ENCODE results near the gene COQ10A. TPM values are rescaled to one million over a fixed set of nuclear protein-coding genes. Genes with fewer than 3 reads are reported as not detected.

COQ10A gene
- total RNA-seq, 4 donors from 2014 or later = 2.8 to 11.0 (median 5.8) TPM

DNA sequence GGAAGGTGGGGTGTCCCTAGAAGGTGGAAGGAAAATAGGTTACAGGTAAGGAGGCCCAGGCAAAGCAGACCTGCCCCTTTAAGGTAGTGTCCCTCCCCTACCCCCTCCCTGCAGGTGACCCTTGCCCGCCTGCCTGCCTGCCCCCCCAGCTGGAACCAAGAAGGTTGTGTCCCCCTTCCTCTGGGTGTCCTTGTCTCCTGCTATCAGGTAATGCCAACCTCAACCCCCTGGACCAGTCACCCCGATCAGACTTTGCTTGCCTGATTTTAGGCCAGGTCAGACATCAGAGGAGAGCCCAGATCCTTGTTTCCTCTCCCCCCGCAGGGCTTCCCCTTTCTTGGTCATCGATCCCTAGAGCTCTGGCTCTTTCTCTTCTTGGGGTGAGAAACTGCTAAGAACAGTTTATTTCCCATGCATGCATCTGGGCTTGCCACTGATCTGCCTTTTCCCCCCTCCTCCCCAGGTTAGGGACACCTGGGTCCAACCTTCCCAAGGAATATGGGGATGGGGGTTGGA lies 36.8 kb upstream of the COQ10A start, which contains the start of gene SLC39A5:
Gene SLC39A5, plus strand, starts transcription at position 136 of the 516 bp plus-strand sequence. CDS start 1,224 bp downstream, outside the sequence.
- 73 to 84% methylated on average over 4 of the region's 4 CpGs for WGBS, 2 donors
- no peak within 1 kb of the TSS for H3K4me3 ChIP-seq (ENCODE audit: low read depth, poor library complexity, severe bottlenecking)
- DNase-seq (ENCODE audit: low spot score in 2 of 2) = no peak
- intact Hi-C loops (cut with DNase I; ENCODE audit: low total_unique reads) = no loop called here
- TF ChIP-seq, protein P1, sequence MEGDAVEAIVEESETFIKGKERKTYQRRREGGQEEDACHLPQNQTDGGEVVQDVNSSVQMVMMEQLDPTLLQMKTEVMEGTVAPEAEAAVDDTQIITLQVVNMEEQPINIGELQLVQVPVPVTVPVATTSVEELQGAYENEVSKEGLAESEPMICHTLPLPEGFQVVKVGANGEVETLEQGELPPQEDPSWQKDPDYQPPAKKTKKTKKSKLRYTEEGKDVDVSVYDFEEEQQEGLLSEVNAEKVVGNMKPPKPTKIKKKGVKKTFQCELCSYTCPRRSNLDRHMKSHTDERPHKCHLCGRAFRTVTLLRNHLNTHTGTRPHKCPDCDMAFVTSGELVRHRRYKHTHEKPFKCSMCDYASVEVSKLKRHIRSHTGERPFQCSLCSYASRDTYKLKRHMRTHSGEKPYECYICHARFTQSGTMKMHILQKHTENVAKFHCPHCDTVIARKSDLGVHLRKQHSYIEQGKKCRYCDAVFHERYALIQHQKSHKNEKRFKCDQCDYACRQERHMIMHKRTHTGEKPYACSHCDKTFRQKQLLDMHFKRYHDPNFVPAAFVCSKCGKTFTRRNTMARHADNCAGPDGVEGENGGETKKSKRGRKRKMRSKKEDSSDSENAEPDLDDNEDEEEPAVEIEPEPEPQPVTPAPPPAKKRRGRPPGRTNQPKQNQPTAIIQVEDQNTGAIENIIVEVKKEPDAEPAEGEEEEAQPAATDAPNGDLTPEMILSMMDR (IDR thresholded peaks at IDR 0.05) = no peak
- no peak for TF ChIP-seq POLR2A (IDR thresholded peaks at IDR 0.05)

DNA sequence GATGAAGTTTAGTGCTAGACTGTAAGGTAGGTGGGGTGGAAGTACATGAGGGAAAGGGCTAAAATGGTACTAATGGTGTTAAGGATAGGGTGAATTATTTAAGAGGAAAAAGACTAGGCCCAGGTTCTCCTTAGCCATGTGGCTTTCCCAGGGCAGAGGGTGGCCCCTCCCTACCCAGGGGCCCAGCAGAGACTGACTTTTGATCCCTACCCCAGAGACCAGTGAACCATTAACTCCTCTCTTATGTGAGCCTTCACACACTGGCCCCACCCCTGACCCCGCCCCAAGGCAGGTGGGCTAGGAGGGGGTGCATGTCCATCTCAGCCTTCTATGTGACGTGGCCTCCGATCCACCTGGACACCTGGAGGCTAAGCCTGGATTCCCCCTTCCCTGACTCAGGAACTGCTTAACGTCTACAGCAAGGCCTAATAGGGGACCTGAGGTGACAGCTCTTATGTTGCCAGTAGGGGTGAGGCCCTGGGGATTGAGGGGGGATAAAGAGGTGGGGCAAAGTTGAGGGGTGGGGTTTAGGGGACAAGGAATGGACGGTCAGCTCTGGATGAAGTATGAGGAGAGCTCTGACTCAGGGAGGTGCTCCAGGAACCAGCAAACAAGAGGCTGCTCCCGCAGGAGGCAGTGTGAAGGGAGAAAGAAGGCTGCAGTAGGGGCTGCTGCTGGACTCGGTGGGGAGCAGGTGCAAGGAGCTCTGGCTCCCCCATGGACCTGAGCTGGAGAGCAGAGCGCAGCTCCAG lies 36.1 kb upstream of the COQ10A start:
- no peak overlapping the region for H3K4me3 ChIP-seq (ENCODE audit: low read depth, poor library complexity, severe bottlenecking)
- TF ChIP-seq, protein P1 (IDR thresholded peaks at IDR 0.05) = no peak
- TF ChIP-seq POLR2A (IDR thresholded peaks at IDR 0.05) = no peak
- DNase-seq (ENCODE audit: low spot score in 2 of 2) = no peak
- WGBS, 2 donors = 76 to 77% methylated on average over 8 of the region's 8 CpGs
- intact Hi-C loops (cut with DNase I; ENCODE audit: low total_unique reads) = no loop called here

DNA sequence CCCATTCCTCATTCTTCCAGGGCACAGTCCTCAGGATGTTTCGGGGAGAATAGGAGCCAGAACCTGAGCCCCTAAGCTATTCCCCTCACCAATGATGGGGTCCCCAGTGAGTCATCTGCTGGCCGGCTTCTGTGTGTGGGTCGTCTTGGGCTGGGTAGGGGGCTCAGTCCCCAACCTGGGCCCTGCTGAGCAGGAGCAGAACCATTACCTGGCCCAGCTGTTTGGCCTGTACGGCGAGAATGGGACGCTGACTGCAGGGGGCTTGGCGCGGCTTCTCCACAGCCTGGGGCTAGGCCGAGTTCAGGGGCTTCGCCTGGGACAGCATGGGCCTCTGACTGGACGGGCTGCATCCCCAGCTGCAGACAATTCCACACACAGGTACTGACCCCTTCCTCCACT lies 35.6 kb upstream of the COQ10A start:
- WGBS, 2 donors = 79 to 81% methylated on average over 9 to 11 of the region's 11 CpGs
- H3K4me3 ChIP-seq (ENCODE audit: low read depth, poor library complexity, severe bottlenecking) = no peak overlapping the region
- TF ChIP-seq, protein P1 (IDR thresholded peaks at IDR 0.05) = no peak
- TF ChIP-seq POLR2A (IDR thresholded peaks at IDR 0.05) = no peak
- intact Hi-C loops (cut with DNase I; ENCODE audit: low total_unique reads) = no loop called here
- no peak for DNase-seq (ENCODE audit: low spot score in 2 of 2)

DNA sequence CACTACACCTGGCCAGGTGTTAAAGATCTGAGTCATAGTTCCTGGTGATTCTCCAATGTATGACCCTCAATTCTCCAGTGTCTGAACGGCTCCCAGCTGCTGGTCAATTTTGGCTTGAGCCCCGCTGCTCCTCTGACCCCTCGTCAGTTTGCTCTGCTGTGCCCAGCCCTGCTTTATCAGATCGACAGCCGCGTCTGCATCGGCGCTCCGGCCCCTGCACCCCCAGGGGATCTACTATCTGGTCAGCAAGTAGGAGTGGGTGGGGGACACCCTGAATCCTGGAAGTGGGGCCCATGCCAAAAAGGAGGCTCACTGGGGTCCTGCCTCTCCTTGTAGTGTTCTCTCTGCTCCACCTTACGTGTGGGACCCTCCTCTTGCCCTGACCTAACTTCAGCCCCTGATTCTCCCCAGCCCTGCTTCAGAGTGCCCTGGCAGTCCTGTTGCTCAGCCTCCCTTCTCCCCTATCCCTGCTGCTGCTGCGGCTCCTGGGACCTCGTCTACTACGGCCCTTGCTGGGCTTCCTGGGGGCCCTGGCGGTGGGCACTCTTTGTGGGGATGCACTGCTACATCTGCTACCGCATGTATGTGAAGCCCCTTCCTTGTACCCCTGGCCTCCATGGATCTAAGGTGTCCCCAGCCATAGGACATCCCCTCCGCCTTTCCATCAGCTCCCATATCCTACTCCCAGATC lies 31.9 kb upstream of the COQ10A start:
- intact Hi-C loops (cut with DNase I; ENCODE audit: low total_unique reads) = no loop called here
- TF ChIP-seq POLR2A (IDR thresholded peaks at IDR 0.05) = no peak
- TF ChIP-seq, protein P1 (IDR thresholded peaks at IDR 0.05) = no peak
- DNase-seq (ENCODE audit: low spot score in 2 of 2) = no peak
- no peak overlapping the region for H3K4me3 ChIP-seq (ENCODE audit: low read depth, poor library complexity, severe bottlenecking)
- WGBS, 2 donors = 75% methylated on average over 16 of the region's 16 CpGs

DNA sequence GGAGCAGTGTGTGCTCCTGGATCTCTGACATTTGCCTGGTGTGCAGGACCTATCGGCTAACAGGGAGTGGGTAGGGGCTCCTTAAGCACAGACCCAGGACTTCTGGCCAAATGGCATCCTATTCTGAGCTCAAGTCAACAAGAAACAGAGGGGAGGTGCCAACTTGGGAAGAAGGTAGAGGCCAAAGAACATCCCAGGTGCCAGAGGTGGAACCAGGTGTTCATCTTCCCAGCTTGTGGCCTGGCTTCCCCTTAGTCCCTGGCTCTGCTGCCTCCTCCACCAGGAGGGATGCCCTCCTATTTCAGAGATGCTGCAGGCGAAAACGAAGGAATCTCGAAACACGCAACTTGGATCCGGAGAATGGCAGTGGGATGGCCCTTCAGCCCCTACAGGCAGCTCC lies 30.7 kb upstream of the COQ10A start:
- no peak for DNase-seq (ENCODE audit: low spot score in 2 of 2)
- H3K4me3 ChIP-seq (ENCODE audit: low read depth, poor library complexity, severe bottlenecking) = no peak overlapping the region
- 95 to 96% methylated on average over 6 of the region's 6 CpGs for WGBS, 2 donors
- no peak for TF ChIP-seq POLR2A (IDR thresholded peaks at IDR 0.05)
- TF ChIP-seq, protein P1 (IDR thresholded peaks at IDR 0.05) = no peak
- intact Hi-C loops (cut with DNase I; ENCODE audit: low total_unique reads) = no loop called here

Measured in lower leg skin (tissue), 4 donors.